Neural cell (in vitro differentiated cells): ENCODE results near the gene UNC79. TPM values are rescaled to one million over a fixed set of nuclear protein-coding genes. Genes with fewer than 3 reads are reported as not detected.

ENCODE experiments used
- H2AFZ ChIP-seq: fragments of 200-600, 300-800 bp; sonication (generic), shearing (Covaris generic); 2 replicates; pipeline ENCODE4 v1.6.0; 2014; ENCODE audit warnings: low read depth, mild to moderate bottlenecking, antibody characterized with exemption, low read length, moderate library complexity
- H3F3A ChIP-seq: fragments of 200-600 bp; shearing (Covaris generic); 2 replicates; pipeline ENCODE4 v1.6.1; 2016; ENCODE audit warnings: mild to moderate bottlenecking, moderate library complexity, mixed read lengths, antibody characterized with exemption, low read length; ENCODE audit not compliant: insufficient read depth, poor library complexity, severe bottlenecking
- H3K27ac ChIP-seq: fragments of 200-600, 300-800 bp; sonication (generic), shearing (Covaris generic); 2 replicates; pipeline ENCODE4 v1.5.1; 2014; ENCODE audit warnings: mild to moderate bottlenecking, low read length, moderate library complexity
- H3K27me3 ChIP-seq: fragments of 300-800, 200-600 bp; sonication (generic), shearing (Covaris generic); 2 replicates; pipeline ENCODE4 v1.6.0; 2014; ENCODE audit warnings: mild to moderate bottlenecking, low read depth, low read length, moderate library complexity; ENCODE audit not compliant: insufficient read depth
- H3K36me3 ChIP-seq: fragments of 300-800, 200-600 bp; sonication (generic), shearing (Covaris generic); 2 replicates; pipeline ENCODE4 v1.5.1; 2014; ENCODE audit warnings: mild to moderate bottlenecking, antibody characterized with exemption, low read length, moderate library complexity; ENCODE audit not compliant: insufficient read depth
- H3K4me2 ChIP-seq: fragments of 300-800, 200-600 bp; sonication (generic), shearing (Covaris generic); 2 replicates; pipeline ENCODE4 v1.6.0; 2014; ENCODE audit warnings: mild to moderate bottlenecking, low read length
- H3K4me3 ChIP-seq: fragments of 300-800, 200-600 bp; sonication (generic), shearing (Covaris generic); 2 replicates; pipeline ENCODE4 v1.5.1; 2014; ENCODE audit warnings: mild to moderate bottlenecking, low read length, moderate library complexity
- H3K79me2 ChIP-seq: fragments of 200-600 bp; shearing (Covaris generic); replicated peaks from 2 replicates; pipeline ENCODE4 v1.6.0; 2014; ENCODE audit warnings: mild to moderate bottlenecking, low read length, moderate library complexity; ENCODE audit not compliant: insufficient read depth
- H3K9ac ChIP-seq: fragments of 300-800, 200-600 bp; sonication (generic), shearing (Covaris generic); 2 replicates; pipeline ENCODE4 v1.6.1; 2016; ENCODE audit warnings: mild to moderate bottlenecking, low read length, mixed read lengths
- H3K9me2 ChIP-seq: fragments of 200-600 bp; shearing (Covaris generic); 2 replicates; pipeline ENCODE4 v1.6.1; 2016; ENCODE audit warnings: mild to moderate bottlenecking, low read length, mixed read lengths; ENCODE audit not compliant: insufficient read depth
- H3K9me3 ChIP-seq: fragments of 200-600, 300-800 bp; sonication (generic), shearing (Covaris generic); 2 replicates; pipeline ENCODE4 v1.6.1; 2016; ENCODE audit warnings: mild to moderate bottlenecking, mixed run types, low read length, moderate library complexity, mixed read lengths
- H4K20me1 ChIP-seq: fragments of 200-600 bp; shearing (Covaris generic); 2 replicates; pipeline ENCODE4 v1.6.1; 2016; ENCODE audit warnings: mild to moderate bottlenecking, mixed run types; ENCODE audit not compliant: insufficient read depth
- CTCF ChIP-seq: fragments of 450-650 bp; IDR thresholded peaks from 2 replicates; pipeline ENCODE4 v1.5.1; 2014; ENCODE audit warnings: antibody characterized with exemption, mild to moderate bottlenecking, moderate library complexity; ENCODE audit not compliant: poor library complexity, severe bottlenecking
- EP300 ChIP-seq: fragments of 450-650 bp; conservative IDR thresholded peaks from 2 replicates; pipeline ENCODE4 v1.6.1; 2014; ENCODE audit warnings: antibody characterized with exemption, mild to moderate bottlenecking, moderate library complexity; ENCODE audit not compliant: poor library complexity, severe bottlenecking
- EZH2 ChIP-seq: fragments of 200-600, 300-800 bp; shearing (Covaris generic), sonication (generic); IDR thresholded peaks from 2 replicates; pipeline ENCODE4 v1.6.1; 2014; ENCODE audit warnings: antibody characterized with exemption, low read length, borderline replicate concordance, mild to moderate bottlenecking; ENCODE audit not compliant: insufficient read depth, poor library complexity, severe bottlenecking
- MXI1 ChIP-seq: fragments of 450-650 bp; conservative IDR thresholded peaks from 2 replicates; pipeline ENCODE4 v1.6.1; 2014; ENCODE audit warnings: antibody characterized with exemption, mild to moderate bottlenecking; ENCODE audit not compliant: poor library complexity, severe bottlenecking
- POLR2AphosphoS5 ChIP-seq: IDR thresholded peaks from 2 replicates; pipeline ENCODE4 v1.6.1; 2012
- RAD21 ChIP-seq: fragments of 450-650 bp; conservative IDR thresholded peaks from 2 replicates; pipeline ENCODE4 v1.6.1; 2014; ENCODE audit warnings: antibody characterized with exemption, mild to moderate bottlenecking, moderate library complexity
- REST ChIP-seq: IDR thresholded peaks from 2 replicates; pipeline ENCODE4 v1.6.1; 2012; ENCODE audit warnings: borderline replicate concordance
- SMC3 ChIP-seq: fragments of 450-650 bp; conservative IDR thresholded peaks from 2 replicates; pipeline ENCODE4 v1.6.1; 2014; ENCODE audit warnings: antibody characterized with exemption, mild to moderate bottlenecking, moderate library complexity; ENCODE audit not compliant: poor library complexity
- TAF1 ChIP-seq: IDR thresholded peaks from 2 replicates; pipeline ENCODE4 v1.6.1; 2012; ENCODE audit warnings: low read depth
- polyA plus RNA-seq: library from polyadenylated mRNA; depleted of rRNA; stranded (reverse); fragments of >200 nt; gene quantifications from 2 replicates; pipeline ENCODE4 v1.2.3, GENCODE V29; 2014

UNC79 gene
- polyA plus RNA-seq, 1 donor from 2014 or later: 22.6 TPM

- Histone ChIP-seq H3K9me3 (no peaks in the 10 kb centered on the region), H3K4me2 (no peak overlapping the region), H3K9ac (no peak overlapping the region)
These were observed 23.5 kb downstream of the UNC79 start for GRCh38 chr14:93454224-93454623.

GRCh38 chr14:93456356-93456755 lies 25.6 kb downstream of the UNC79 start:
- Histone ChIP-seq H4K20me1 (no peaks in the 10 kb centered on the region), H3K27me3 (no peaks in the 10 kb centered on the region), H3K9ac (no peak overlapping the region), H3K9me2 (no peaks in the 10 kb centered on the region), H3K4me3 (no peak overlapping the region), H3K79me2 (peaks cover 6% of the 10 kb centered on the region), H2AFZ (no peak overlapping the region), H3K27ac (no peak overlapping the region), H3F3A (no peaks in the 10 kb centered on the region), H3K9me3 (no peaks in the 10 kb centered on the region), H3K4me2 (no peak overlapping the region), H3K36me3 (no peaks in the 10 kb centered on the region)
- TF ChIP-seq RAD21: no peak
- TF ChIP-seq EZH2: no peak
- no peak for TF ChIP-seq MXI1
- TF ChIP-seq REST: no peak
- TF ChIP-seq SMC3: no peak
- no peak for TF ChIP-seq TAF1
- no peak for TF ChIP-seq CTCF
- no peak for TF ChIP-seq EP300
- no peak for TF ChIP-seq POLR2AphosphoS5

More at GRCh38 chr14:93454224-93454623, 23.5 kb downstream of the UNC79 start:
- Histone ChIP-seq H4K20me1 (no peaks in the 10 kb centered on the region), H3K79me2 (peaks cover 26% of the 10 kb centered on the region), H3K9me2 (no peaks in the 10 kb centered on the region), H3K36me3 (no peaks in the 10 kb centered on the region), H3K27me3 (no peaks in the 10 kb centered on the region), H2AFZ (no peak overlapping the region), H3K4me3 (no peak overlapping the region), H3K27ac (no peak overlapping the region), H3F3A (no peaks in the 10 kb centered on the region)
- TF ChIP-seq RAD21: no peak
- no peak for TF ChIP-seq REST
- no peak for TF ChIP-seq TAF1
